ENCODE measurements around the gene EFCAB13.

Gene EFCAB13, protein sequence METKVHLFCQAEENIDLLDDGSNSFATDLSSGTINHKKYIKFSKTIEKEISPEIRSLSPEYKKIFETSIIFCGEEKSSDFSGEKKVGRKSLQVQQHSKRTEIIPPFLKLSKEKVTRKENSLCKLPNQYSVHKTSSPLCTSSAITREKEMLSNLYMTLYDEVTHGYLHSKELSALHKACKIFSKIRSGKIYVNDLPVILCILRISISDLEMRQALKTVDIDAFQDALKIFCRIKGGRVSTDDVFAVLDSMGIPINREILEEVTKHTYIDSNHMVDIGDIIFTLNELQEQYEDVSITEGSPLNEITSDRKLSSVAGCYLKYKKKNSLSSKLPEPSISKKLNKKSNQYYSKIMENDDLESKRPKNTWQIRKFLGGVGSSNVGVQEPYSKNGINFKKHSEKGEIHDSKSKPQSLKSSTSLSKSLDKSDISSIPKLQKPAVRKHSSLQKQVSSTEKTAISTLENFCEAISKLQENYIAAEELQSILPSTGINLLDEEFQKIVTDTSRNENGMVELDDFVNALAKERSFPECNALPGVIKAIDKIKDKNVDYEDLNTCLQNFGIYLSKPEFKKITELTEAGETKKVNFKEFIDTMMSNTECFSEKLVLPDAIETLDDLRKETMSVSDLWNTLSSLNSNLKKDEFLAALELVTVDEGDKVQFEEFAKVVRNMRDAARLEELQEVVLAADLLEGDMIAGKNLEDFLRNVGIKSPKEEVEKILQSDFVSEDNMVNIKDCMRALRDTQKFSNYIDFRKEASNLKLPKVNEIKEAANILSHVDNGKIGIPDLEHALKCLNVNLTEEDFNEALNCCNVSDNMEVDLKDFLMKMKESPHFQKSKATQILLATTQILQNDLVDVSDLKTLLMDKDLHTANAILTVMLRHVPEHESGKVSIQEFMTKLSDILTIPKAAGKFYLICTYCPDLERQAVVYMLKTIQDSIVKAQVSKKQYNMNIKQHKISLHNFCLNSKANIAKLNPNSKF

DNA sequence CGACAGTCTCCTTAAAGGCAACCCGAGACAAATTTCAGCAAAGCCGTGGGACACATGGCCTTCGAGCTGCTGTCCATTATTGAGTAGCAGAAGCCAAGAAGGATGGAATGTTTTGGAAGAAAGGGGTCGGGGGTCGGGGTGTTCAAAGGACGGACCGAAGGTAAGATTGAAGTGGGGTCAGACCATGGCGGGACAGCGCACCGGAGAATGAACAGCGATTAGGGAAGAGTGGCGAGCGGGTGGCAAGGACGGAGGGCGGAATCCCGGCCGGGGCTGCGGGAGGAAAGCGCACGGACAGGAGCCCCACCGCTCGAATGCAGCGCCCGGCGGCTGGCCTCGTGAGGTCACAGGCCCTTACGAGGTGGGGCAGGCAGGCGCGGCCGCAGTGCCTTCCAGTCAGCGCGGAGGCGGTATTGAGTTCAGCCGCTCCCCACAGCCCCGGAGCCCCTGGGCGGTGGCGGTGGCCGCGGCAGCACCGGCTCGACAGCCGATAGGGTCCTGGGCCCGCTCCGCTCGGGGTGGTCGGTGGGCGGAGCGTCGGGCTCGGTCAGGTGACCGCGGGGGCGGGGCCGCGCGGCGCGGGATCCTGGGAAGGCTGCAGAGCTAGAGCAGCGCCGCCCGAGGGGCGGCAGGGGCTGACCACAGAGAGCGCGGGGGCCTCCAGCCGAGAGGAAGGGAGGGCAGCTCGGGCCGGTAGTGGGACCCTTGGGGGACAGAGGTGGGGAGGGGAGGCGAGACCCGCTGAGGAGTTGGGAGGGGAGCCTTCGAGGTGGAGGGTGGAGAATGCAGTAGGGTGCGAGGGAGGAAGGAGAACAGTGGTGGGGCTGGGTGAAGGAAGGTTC, at the start of gene EFCAB13:
Gene EFCAB13, plus strand, starts transcription at position 574 of the 842 bp plus-strand sequence. CDS start 4,399 bp downstream, outside the sequence.
- DNase-seq = peak; percentile 65

- no peak for DNase-seq
These were observed 49.3 kb upstream of the EFCAB13 start for GRCh38 chr17:47274319-47275069.

GRCh38 chr17:47275245-47275984, 48.3 kb upstream of the EFCAB13 start:
- DNase-seq = no peak

DNA sequence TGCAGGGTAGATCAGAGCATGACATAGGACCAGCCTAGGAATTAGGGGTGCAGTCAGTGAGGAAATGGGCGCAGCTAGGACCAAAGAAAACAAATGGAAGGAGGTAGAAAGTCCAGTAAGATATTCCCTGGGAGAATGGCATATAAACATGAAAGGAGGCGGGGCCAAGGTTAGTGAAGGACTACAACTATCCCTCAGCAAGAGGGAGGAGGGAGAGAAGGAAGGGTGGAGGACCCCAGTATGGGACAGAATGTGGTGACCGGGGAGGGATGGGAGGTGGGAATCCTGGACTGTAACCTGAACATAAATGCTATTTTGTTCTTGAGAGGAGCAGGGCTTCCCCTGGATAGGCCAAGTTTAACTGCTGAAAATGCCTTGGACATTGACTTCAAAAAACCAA, 47.3 kb upstream of the EFCAB13 start:
- no peak for DNase-seq

GRCh38 chr17:47276868-47277267, 46.9 kb upstream of the EFCAB13 start:
- peak; percentile 33 for DNase-seq

GRCh38 chr17:47277921-47278320, 45.8 kb upstream of the EFCAB13 start:
- DNase-seq = no peak

- DNase-seq = no peak
These were observed 45.2 kb upstream of the EFCAB13 start for GRCh38 chr17:47278561-47278960.

- DNase-seq = no peak
These were observed 44.5 kb upstream of the EFCAB13 start for GRCh38 chr17:47279062-47279801.

DNA sequence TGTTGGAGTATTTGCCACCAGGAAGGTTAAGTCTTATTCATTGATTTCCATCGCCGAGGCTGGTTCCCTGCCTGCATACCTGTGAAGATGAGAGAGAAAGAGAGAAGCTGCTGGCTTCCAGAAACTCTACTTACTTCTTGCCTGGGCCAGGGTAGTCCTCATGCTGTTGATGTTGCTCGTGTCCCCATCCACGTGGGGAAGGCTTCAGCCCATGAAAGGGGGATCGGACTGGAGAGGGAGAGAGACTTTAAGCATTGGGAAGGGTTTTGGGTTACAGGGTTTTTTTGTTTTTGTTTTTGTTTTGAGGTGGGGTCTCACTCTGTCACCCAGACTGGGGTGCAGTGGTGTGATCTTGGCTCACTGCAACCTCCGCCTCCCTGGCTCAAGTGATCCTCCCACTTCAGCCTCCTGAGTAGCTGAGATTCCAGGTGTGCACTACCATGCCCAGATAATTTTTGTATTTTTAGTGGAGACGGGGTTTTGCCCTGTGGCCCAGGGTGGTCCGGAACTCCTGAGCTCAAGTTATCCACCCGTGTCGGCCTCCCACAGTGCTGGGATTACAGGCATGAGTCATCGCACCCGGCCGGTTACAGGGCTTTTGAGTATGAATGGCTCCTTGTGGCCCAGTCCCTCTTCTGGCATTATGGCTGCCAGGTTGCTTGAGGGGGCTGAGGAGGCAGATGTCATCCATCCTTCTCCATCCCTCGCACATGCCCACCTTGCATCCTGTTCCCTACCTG, 43.5 kb upstream of the EFCAB13 start:
- DNase-seq = no peak

GRCh38 chr17:47281216-47281615, 42.5 kb upstream of the EFCAB13 start:
- no peak for DNase-seq

DNA sequence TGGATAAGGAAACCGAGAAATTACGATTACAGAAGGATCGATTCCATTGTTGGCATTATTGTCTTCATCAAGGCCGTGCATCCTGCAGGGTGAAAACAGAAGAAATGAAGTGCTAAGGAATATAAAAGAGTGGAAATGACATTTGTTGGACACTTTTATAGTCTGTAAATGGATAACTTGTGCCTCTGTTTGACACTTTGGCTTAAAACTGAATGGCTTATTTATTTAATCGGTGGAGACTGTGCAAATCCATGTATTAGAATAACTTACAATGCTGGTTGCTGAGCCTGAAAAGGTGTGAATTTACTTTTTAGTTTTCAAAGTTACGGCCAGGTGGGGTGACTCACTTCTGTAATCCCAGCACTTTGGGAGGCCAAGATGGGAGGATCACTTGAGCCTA, 38.8 kb upstream of the EFCAB13 start:
- DNase-seq = no peak

- no peak for DNase-seq
These were observed 37.4 kb upstream of the EFCAB13 start for GRCh38 chr17:47286198-47286914.

DNA sequence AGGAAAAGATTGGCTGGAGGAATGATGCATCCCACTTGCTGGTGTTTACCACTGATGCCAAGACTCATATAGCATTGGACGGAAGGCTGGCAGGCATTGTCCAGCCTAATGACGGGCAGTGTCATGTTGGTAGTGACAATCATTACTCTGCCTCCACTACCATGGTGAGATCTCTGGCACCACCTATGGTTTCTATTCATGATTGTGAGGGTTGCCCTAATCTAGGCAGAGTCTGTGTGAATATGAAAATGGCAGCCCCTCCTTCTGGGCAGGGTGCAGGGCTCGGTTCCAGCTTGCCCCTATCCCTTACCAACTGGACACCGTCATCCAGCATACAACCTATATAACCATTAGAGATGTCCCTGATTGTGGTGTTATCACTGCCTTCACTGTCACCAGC, 36.7 kb upstream of the EFCAB13 start:
- DNase-seq = no peak

DNA sequence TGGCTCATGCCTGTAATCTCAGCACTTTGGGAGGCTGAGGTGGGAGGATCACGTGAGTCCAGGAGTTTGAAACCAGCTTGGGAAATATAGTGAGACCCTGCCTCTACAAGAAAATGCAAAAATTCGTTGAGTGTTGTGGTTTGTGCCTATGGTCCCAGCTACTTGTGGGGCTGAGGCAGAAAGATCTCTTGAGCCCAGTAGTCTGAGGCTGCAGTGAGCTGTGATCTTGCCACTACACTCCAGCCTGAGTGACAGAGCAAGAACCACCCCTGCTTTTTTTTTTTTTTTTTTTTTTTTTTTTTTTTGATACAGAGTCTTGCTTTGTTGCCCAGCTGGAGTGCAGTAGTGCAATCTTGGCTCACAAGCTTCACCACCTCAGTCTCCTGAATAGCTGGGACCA, 36.1 kb upstream of the EFCAB13 start:
- no peak for DNase-seq

- DNase-seq = no peak
These were observed 35.1 kb upstream of the EFCAB13 start for GRCh38 chr17:47288531-47289116.

DNA sequence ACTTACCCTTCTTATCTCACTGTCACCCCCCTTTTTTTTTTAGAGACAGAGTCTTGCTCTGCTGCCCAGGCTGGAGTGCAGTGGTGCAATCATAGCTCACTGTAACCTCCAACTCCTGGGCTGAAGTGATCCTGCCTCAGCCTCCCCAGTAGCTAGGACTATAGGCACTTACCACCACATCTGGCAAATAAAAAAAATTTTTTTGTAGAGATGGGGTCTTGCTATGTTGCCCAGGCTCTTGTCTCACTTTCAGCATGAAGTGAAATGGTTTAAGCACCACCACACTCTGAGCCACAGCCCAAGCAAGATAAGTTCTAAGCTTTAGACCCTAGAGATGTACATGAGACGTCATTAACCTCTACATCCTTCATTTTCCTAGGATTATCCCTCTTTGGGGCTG, 34.5 kb upstream of the EFCAB13 start:
- DNase-seq = no peak

DNA sequence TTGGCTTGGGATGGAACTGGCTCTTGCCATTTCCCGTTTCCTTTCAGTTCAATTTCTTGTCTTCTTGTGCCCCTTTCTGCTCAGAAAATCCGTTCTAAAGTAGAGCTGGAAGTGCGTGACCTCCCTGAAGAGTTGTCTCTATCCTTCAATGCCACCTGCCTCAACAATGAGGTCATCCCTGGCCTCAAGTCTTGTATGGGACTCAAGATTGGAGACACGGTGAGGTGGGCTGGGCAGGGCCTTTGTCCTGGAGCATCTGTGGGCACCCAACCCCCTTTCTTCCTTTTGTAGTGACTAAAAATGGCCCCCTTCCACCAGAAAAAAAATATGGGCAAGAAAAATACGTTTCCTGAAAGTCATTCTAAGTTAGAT, 32.9 kb upstream of the EFCAB13 start:
- no peak for DNase-seq

DNA sequence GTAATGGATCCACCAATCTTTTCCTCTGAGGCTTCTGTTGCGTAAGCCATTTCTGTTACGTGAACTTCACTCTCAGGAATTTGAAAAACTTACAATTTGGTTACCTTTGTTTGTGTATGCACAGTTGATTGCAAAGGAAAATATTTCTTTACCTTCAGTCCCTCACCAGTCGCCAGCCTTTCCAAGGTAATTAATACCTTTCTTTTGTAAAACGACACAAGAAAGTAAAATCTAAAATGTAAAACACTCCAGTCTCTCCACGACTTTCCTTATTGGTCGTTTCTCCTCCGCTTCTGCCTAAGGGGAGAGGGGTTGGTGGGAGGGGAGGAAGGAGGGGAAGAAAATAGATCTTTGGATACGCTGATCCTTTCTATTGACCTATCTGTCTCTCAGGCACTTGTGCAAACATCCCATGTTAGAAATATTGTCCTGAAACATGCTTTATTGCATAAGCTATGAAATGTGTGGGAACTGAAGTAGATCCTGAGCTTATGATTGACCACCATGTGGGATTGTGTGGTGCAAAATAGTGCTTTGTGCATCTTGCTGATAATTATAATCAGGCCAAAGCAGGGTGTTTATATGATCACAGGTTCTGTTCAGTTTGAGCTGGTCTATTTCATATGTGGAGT, 32.4 kb upstream of the EFCAB13 start:
- DNase-seq = no peak
